DOHH2 (cell line): Measurements from ENCODE around the gene MTHFR.

ENCODE experiments used
- H3F3A ChIP-seq: fragments of 200-600 bp; sonication (generic), shearing (Covaris generic); 2 replicates; pipeline ENCODE4 v1.6.0; 2016; ENCODE audit warnings: antibody characterized with exemption, mild to moderate bottlenecking; ENCODE audit not compliant: control insufficient read depth, insufficient read depth
- H3K27ac ChIP-seq: fragments of 200-600 bp; sonication (generic); 2 replicates; pipeline ENCODE4 v1.5.1; 2014; ENCODE audit warnings: low read depth, mild to moderate bottlenecking, low read length, moderate library complexity
- H3K27me3 ChIP-seq: fragments of 200-600 bp; sonication (generic); 2 replicates; pipeline ENCODE4 v1.6.1; 2014; ENCODE audit warnings: mild to moderate bottlenecking, low read length, mixed read lengths; ENCODE audit not compliant: control insufficient read depth
- H3K36me3 ChIP-seq: fragments of 200-600 bp; sonication (generic); 2 replicates; pipeline ENCODE4 v1.6.1; 2014; ENCODE audit warnings: mild to moderate bottlenecking, low read length, moderate library complexity, mixed read lengths; ENCODE audit not compliant: control insufficient read depth
- H3K4me1 ChIP-seq: fragments of 200-600 bp; sonication (generic); 2 replicates; pipeline ENCODE4 v1.6.1; 2014; ENCODE audit warnings: mild to moderate bottlenecking, low read length, mixed read lengths; ENCODE audit not compliant: control insufficient read depth
- H3K4me2 ChIP-seq: fragments of 200-600 bp; sonication (generic); 2 replicates; pipeline ENCODE4 v1.6.0; 2014; ENCODE audit warnings: mild to moderate bottlenecking, low read length, moderate library complexity
- H3K4me3 ChIP-seq: fragments of 200-600 bp; sonication (generic); 2 replicates; pipeline ENCODE4 v1.5.1; 2014; ENCODE audit warnings: mild to moderate bottlenecking, low read length, mixed read lengths
- H3K79me2 ChIP-seq: fragments of 200-600 bp; sonication (generic); 2 replicates; pipeline ENCODE4 v1.6.1; 2014; ENCODE audit warnings: mild to moderate bottlenecking, low read length, mixed read lengths; ENCODE audit not compliant: control insufficient read depth
- H3K9me2 ChIP-seq: fragments of 200-600 bp; sonication (generic); replicated peaks from 2 replicates; pipeline ENCODE4 v1.6.1; 2014; ENCODE audit warnings: mild to moderate bottlenecking, low read length, mixed read lengths; ENCODE audit not compliant: control insufficient read depth
- H3K9me3 ChIP-seq: fragments of 200-600 bp; sonication (generic); 2 replicates; pipeline ENCODE4 v1.6.1; 2014; ENCODE audit warnings: antibody characterized with exemption, low read length, mixed read lengths; ENCODE audit not compliant: control insufficient read depth, insufficient read depth
- H4K20me1 ChIP-seq: fragments of 200-600 bp; sonication (generic); 2 replicates; pipeline ENCODE4 v1.6.0; 2014; ENCODE audit warnings: low read depth, mild to moderate bottlenecking, antibody characterized with exemption, low read length, moderate library complexity; ENCODE audit not compliant: control insufficient read depth, insufficient read depth
- EZH2phosphoT487 ChIP-seq: fragments of 200-600 bp; sonication (generic); IDR thresholded peaks from 2 replicates; pipeline ENCODE4 v1.6.1; 2017; ENCODE audit warnings: borderline replicate concordance, mild to moderate bottlenecking, antibody characterized with exemption, low read length, moderate library complexity, mixed read lengths
- TF ChIP-seq, protein P1 (sequence below): fragments of 200-600 bp; sonication (generic); IDR thresholded peaks from one replicate; pipeline ENCODE4 v1.5.1; 2014; ENCODE audit warnings: antibody characterized with exemption, mild to moderate bottlenecking, low read depth, low read length; ENCODE audit not compliant: poor library complexity, severe bottlenecking

MTHFR gene

DNA sequence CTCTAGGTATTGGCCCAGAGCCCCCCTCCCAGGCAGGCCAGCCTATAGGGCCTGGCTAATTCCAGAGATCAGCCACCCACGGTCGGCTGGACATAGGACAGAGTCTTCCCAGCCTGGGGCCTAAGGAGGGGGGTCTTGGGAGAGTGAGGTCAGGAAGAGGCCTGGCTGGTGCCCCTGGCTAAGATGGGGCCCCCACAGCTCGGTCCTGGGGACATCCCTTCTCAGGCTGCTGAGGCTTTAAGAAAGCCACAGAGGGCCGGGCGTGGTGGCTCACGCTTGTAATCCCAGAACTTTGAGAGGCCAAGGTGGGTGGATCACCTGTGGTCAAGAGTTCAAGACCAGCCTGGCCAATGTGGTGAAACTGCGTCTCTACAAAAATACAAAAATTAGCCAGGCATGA lies 41.2 kb downstream of the MTHFR start:
- no peak overlapping the region for H3K4me3 ChIP-seq
- H3K9me3 ChIP-seq = no peaks in the 10 kb centered on the region
- H3K27ac ChIP-seq = no peak overlapping the region
- H3F3A ChIP-seq = no peaks in the 10 kb centered on the region
- H3K4me2 ChIP-seq = no peak overlapping the region
- H3K36me3 ChIP-seq = no peaks in the 10 kb centered on the region
- no peaks in the 10 kb centered on the region for H3K4me1 ChIP-seq
- no peaks in the 10 kb centered on the region for H3K9me2 ChIP-seq
- H4K20me1 ChIP-seq = no peaks in the 10 kb centered on the region
- H3K27me3 ChIP-seq = no peaks in the 10 kb centered on the region; the same call in none of the 2 replicates
- no peaks in the 10 kb centered on the region for H3K79me2 ChIP-seq
- TF ChIP-seq, protein P1, sequence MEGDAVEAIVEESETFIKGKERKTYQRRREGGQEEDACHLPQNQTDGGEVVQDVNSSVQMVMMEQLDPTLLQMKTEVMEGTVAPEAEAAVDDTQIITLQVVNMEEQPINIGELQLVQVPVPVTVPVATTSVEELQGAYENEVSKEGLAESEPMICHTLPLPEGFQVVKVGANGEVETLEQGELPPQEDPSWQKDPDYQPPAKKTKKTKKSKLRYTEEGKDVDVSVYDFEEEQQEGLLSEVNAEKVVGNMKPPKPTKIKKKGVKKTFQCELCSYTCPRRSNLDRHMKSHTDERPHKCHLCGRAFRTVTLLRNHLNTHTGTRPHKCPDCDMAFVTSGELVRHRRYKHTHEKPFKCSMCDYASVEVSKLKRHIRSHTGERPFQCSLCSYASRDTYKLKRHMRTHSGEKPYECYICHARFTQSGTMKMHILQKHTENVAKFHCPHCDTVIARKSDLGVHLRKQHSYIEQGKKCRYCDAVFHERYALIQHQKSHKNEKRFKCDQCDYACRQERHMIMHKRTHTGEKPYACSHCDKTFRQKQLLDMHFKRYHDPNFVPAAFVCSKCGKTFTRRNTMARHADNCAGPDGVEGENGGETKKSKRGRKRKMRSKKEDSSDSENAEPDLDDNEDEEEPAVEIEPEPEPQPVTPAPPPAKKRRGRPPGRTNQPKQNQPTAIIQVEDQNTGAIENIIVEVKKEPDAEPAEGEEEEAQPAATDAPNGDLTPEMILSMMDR = no peak
- TF ChIP-seq EZH2phosphoT487 = no peak

DNA sequence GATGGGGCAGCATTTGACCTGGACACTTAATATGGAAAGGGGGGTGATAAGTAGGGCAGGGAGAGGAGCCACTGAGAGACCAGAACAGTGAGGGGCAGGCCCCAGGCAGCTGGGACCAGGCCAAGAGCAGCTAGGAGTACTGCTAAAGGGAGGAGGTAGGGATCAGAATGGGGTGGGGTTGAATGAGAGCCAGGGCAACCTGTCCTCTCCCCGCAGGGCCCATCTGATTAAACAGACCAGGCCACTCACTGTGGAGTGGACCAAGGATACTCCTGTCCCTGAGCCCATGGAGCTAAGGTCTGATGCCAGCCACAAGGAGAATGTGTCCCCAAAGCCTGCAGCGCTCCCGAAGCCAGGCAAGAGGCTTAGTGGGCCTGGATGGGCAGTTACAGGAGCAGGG lies 41.6 kb downstream of the MTHFR start:
- Histone ChIP-seq H4K20me1 (no peaks in the 10 kb centered on the region), H3K4me2 (no peak overlapping the region), H3K79me2 (no peaks in the 10 kb centered on the region), H3K4me3 (no peak overlapping the region), H3K36me3 (no peaks in the 10 kb centered on the region), H3K27ac (no peak overlapping the region), H3K9me3 (no peaks in the 10 kb centered on the region), H3F3A (no peaks in the 10 kb centered on the region), H3K27me3 (no peaks in the 10 kb centered on the region; the same call in none of the 2 replicates), H3K9me2 (no peaks in the 10 kb centered on the region), H3K4me1 (no peaks in the 10 kb centered on the region)
- TF ChIP-seq, protein P1 = no peak
- TF ChIP-seq EZH2phosphoT487 = no peak

DNA sequence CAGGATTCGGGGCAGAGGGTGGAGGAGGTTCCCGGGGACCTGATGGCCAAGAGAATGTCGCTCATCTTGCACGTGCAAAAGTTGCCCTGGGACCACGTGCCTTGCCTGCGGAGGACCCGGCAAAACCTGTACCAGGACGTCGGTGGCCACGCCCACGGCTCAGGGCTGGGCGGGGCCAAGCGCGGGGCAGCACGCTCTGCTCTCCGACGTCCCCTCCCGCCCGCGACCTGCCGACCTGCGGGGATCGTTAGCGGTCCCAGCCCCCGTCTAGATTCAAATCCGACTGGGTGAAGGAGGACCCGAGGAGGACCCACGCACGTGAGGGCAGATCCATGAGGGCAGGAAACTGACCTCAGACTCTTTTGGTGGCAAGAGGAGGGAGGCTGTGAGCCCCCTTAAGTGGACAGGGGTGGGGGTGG lies 43.8 kb downstream of the MTHFR start, which contains the start of gene C1orf167:
C1orf167 (plus strand) TSS at position 206 of the 419 bp plus-strand sequence. CDS start 2,208 bp downstream, outside the sequence.
- no peak within 1 kb of the TSS for H3K4me2 ChIP-seq
- TF ChIP-seq EZH2phosphoT487 = no peak
- TF ChIP-seq, protein P1 = no peak

More for the DNA sequence above, 43.8 kb downstream of the MTHFR start, which contains the start of gene C1orf167:
- no peaks in the 10 kb centered on the region for H3K79me2 ChIP-seq
- H4K20me1 ChIP-seq = no peaks in the 10 kb centered on the region
- H3K27ac ChIP-seq = no peak within 1 kb of the TSS
- H3K27me3 ChIP-seq = no peaks in the 10 kb centered on the region; the same call in none of the 2 replicates
- no peaks in the 10 kb centered on the region for H3K4me1 ChIP-seq
- no peaks in the 10 kb centered on the region for H3F3A ChIP-seq
- no peak within 1 kb of the TSS for H3K4me3 ChIP-seq
- no peaks in the 10 kb centered on the region for H3K9me2 ChIP-seq
- H3K36me3 ChIP-seq = no peaks in the 10 kb centered on the region
- no peaks in the 10 kb centered on the region for H3K9me3 ChIP-seq
